Measurements from ENCODE around the gene TMEM101. TPM values are rescaled to one million over a fixed set of nuclear protein-coding genes. Genes with fewer than 3 reads are reported as not detected.
A peak's percentile ranks its signal among the peaks of the same experiment; 100 is the strongest.
"Not testable (repeated sequence)": the region's sequence is repeated elsewhere in the genome, so short reads cannot be mapped to it uniquely, and the experiment has no call there.

TMEM101 gene
- total RNA-seq, 1 donor from 2014 or later: 15.4 TPM

DNA sequence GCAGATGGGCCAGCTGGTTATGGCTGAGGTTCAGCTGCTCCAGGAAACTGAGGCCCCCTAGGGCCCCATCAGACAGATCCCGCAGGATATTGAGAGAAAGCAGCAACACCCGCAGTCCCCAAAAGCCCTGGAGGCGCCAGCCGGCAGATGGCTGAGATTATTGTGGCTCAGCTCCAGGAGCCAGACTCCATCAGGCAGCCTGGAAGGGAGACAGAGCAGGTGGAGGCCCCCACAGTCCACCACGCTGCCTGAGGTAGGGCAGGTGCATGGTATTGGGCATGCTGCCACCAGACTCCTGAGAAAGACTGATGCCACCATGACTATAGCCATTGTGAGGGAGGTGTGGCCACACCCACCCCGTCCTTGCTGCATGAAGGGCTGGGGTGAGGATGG lies 9.5 kb upstream of the TMEM101 start:
- DNase-seq (ENCODE audit: low spot score): no peak

DNA sequence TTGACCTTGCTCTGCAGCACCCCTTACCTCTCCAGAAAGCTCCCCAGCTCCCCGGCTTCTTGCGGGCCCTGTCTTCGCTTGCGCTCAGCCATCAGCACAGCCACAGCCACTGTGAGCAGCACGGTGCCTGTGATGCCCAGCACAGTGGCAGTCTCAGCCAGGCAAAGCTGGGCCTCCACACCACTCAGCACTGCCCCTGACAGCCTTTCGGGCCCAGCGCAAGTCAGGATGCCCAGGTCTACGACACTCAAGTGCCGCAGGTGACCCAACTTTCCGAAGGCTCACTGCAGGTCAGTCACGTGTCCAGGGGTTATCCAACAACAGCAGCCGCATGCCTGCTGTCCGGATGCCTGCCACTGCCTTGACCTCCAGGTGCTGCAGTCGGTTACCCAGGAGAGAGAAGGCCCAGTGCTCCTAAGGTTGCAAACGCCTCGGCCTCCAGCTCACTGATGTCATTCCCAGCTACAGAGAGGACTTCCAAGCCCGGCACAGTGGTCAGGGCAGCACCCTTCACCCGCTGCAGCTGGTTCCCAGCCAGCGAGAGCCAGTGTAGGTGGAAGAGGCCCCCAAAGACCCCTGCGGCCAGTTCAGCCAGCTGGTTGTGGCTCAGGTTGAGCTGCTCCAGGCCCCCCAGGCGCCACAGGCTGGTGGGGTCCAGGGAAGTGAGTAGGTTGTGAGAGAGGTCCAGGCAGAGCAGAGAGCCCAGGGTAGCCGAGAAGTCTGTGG lies 8.9 kb upstream of the TMEM101 start:
- no peak for DNase-seq (ENCODE audit: low spot score)

- no peak for DNase-seq (ENCODE audit: low spot score)
Observed at GRCh38 chr17:44022246-44022645, 7.5 kb upstream of the TMEM101 start.

DNA sequence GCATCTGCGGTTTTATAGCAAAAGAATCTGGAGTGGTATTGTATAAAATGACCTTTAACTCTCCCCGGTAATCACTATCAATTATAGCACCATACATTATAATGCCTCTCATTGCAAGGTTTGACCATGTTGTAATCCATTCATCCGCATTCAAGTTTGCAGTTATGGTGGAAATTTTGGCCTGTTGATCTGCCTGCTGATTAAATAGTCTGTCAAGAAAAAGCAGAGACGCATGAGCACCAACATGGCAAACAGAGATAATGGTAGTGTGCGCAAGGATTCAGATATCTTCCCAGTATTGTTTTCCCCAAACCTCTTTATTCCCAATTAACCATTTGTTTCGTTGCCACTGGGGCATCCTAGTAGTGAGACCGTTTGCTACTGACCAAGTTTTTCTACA lies 6.5 kb upstream of the TMEM101 start:
- not testable (repeated sequence) for DNase-seq (ENCODE audit: low spot score)

DNA sequence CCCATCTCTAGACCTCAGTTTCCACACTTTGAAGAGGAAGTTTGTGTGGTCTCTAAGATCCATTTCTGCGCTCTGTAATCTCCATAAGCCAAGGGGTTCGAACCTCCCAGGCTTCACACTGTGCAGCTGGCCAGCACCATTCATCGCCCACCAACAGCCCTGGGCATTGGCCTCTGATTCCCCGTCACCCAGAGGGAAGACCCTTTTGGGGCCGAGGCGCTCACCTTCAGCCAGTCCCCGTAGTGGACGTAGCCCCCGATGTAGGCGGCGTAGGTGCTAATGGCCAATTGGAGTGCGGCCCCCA lies 678 bp downstream of the TMEM101 start:
- DNase-seq (ENCODE audit: low spot score): no peak

DNA sequence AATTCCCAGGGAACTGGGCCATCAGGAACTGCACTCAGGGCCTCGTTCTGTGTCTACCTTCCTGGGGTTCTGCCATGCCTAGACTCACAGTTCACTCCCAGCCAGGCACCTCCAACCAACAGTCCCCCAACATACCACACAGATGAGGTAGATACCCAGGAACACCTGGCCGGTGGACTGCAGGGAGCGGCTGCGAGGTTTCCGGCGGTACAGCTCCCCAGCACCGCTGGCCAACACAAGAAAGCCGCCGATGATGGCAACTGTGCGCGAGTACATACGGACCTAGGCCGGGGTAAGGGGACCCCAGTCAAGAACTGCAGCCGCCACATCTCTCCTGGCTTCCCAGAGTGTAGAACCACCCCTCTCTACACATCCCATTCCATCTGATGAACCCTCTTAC lies 1.9 kb downstream of the TMEM101 start:
- no peak for DNase-seq (ENCODE audit: low spot score)

GRCh38 chr17:44012391-44012790 lies 2.4 kb downstream of the TMEM101 start:
- DNase-seq (ENCODE audit: low spot score): no peak

DNA sequence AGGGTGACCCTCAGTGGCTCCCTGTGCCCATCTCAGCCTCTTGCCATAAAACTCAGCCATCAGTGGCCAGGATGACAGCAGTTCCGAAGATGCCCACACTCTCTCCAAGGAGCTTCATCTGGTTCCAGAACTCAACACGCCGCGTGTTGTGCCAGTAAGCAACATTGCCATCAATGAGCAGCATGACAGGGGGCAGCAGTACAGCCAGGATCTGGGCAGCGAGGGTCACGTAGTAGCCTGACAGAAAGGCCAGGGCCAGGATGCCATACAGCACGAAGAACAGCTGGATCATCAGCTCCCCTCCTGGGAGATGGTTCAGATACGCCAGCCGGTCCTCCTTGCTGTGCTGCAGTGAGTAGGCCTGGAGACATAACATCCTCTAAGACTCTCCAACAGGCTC lies 2.9 kb downstream of the TMEM101 start:
- DNase-seq (ENCODE audit: low spot score): no peak

DNA sequence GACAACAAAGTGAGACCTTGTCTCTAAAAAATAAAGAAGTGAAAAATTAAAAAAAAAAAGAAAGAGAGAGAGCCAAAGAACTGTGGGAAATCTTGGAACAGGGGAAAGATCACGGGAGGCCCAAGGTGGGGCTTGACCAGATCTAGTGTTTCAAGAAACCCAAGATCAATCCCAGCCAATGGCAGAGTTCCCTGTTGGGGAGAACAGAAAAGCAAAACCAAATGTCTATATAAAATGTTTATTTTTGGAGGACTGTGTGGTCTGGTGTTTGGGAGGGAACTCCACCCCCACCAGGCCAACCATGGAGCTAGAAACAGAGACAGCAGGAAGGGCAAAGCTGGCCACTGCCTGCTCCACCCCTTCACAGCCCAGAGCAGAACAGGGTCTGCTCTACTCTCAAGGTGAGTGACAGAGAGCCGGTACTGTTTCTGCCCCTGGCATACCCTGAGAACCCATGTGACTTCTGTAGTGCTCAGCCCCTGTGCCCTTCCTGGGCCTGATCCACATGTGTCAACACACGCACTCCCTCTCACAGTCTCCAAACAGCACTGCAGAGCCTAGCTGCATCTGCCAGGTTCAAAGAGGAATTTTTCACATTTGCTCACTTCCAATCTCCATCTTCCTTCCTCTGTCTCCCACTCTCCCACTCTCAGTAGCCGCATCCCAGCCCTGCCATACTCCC lies 3.7 kb downstream of the TMEM101 start:
- no peak for DNase-seq (ENCODE audit: low spot score)

- no peak for DNase-seq (ENCODE audit: low spot score)
Observed at GRCh38 chr17:44008205-44008909, 6.4 kb downstream of the TMEM101 start.

DNA sequence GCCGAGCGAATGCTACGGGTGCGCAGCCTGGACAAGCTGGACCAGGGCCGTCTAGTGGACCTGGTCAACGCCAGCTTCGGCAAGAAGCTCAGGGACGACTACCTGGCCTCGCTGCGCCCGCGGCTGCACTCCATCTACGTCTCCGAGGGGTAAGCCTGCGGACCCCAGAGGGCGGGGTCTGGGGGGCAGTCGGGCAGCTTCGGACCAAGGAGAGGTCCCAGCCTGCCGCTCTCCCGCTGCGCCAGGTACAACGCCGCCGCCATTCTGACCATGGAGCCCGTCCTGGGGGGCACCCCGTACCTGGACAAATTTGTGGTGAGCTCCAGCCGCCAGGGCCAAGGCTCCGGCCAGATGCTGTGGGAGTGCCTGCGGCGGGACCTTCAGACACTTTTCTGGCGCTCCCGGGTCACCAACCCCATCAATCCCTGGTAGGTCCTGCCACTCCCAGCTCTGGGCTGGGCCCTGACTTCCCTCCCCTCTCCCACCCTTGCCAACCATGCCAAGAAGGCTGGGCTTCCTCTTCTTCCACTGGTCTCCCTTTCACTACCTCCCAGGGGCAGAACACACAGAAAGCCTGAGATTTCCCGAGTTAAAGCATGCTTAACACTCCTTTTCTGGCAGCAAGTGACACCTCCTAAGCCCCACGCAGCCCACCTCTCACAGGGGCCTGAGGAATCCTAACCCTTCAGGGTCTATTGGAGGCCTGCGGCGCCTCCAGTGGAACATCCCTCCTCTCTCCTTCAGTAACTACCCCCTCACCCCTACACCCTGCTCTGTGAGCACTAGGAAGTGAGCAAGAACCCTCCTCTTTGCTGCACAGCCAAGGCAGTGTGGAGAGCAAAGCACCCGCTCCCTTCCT lies 7.2 kb downstream of the TMEM101 start:
- no peak for DNase-seq (ENCODE audit: low spot score)

DNA sequence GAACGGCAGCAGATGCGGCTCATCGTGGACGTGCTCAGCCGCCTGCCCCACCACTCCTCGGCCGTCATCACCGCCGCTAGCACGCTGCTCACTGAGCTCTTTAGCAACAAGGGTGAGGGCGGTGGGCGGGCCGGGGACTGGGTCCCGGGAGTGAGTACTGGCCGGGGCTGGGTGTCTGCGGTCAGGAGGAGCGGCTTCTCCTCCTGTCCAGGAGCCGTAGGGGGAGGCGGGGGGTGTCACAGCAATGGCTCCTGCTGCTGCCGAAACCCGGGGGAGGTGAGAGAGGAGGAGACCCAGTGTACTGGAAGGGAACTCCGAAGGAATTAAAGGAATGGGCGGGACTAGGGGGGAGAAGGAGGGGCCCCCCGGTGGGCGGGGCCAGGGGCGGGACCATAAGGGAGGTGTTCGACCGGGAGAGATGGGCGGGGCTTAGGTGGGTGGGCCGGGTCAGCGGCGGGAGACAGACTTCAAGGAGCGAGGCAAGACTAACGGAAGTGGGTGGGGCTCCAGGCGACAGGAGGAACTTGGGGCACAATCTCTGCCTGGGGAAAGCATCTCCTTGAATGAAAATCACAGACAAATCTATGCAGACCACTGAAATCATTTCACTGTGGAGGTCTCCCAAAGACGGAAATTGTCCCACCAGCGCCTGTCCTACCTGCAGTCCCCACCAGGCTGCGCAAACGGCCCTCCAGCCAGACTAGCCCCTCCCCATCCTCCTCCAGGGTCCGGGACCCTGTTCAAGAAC lies 8.0 kb downstream of the TMEM101 start:
- DNase-seq (ENCODE audit: low spot score): peak; percentile 97

GRCh38 chr17:44006272-44006597 lies 8.5 kb downstream of the TMEM101 start:
- no peak for DNase-seq (ENCODE audit: low spot score)

GRCh38 chr17:44005527-44006271 lies 9.1 kb downstream of the TMEM101 start:
- no peak for DNase-seq (ENCODE audit: low spot score)

- DNase-seq (ENCODE audit: low spot score): no peak
Observed at GRCh38 chr17:44004761-44005526, 9.8 kb downstream of the TMEM101 start.

GRCh38 chr17:44004077-44004760 lies 10.5 kb downstream of the TMEM101 start, which contains the start of gene NAGS:
NAGS (plus strand) TSS chr17:44004622; CDS start chr17:44004664, 42 bp downstream.
- no peak for DNase-seq (ENCODE audit: low spot score)

DNA sequence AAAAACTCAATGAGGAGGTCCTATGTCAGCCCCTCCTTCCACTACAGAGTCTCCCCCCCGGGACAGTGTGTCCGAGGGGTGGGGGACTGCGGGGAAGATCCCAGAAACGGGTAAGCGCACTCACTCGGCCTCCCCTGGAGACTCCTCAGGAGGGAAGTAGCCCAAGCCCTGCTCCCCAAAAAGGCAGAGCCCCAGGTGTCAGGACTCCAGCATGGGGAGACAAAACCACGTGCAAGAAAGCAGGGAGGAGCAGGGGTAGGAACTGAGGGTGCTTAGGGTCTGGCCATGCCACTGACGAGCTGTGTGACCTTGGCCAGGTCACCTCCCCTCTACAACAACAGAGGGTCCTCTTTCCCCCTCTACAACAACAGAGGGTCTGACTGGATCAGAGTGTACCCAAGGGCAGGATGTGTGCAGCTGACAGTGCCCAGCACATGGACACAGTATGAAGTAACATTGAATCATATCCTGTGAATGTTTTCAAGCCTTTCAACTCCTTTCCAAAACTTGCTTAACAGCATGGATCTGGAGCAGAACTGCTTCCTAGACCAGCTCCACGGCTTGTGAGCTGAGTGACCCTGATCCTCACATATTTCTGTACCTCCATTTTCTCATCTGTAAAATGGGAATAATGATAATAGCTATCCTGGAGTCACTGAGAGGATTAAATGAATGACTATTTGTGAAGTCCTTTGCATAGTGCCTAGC lies 12.5 kb downstream of the TMEM101 start:
- no peak for DNase-seq (ENCODE audit: low spot score)

DNA sequence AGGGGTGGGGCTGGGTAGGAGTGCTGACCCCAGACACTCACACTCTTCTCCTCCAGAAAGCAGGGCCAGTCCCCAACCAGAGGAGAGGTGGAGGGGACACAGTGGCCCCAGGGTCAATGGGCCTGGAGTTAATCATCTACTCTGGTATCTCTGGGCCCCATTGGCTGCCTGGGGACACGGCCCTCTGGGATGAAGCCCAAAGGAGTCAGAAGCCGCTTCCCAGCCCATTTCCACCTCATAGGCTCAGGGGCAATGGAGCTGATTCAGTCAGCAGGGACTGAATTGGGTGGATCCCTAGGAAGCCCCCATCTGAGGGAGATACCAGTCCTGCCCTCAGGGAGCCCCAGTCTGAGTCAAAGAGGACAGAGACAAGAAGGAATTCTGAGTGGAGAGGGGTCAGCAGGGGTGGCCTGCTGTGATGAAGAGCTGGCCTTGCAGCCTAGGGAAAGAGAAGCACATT lies 13.3 kb downstream of the TMEM101 start:
- DNase-seq (ENCODE audit: low spot score): no peak
